HG02981 (cell line): ENCODE results near the gene LRMDA.

ENCODE experiments used
- ATAC-seq: cut with Tn5 transposase; IDR thresholded peaks from one replicate; pipeline ENCODE4 v1.9.1; 2021; ENCODE audit warnings: mild to moderate bottlenecking, moderate library complexity; ENCODE audit not compliant: unreplicated experiment

Gene LRMDA

GRCh38 chr10:75568450-75569130 is 137.2 kb downstream of the LRMDA start:
- no peak for ATAC-seq

- ATAC-seq: no peak
Observed at GRCh38 chr10:75569506-75569905, 138.1 kb downstream of the LRMDA start.

- ATAC-seq: no peak
Observed at GRCh38 chr10:75572478-75572877, 141.1 kb downstream of the LRMDA start.

- ATAC-seq: no peak
Observed at GRCh38 chr10:75575940-75576339, 144.5 kb downstream of the LRMDA start.

- ATAC-seq: no peak
Observed at GRCh38 chr10:75582102-75582501, 150.7 kb downstream of the LRMDA start.

GRCh38 chr10:75585294-75585693 is 153.9 kb downstream of the LRMDA start:
- no peak for ATAC-seq

- no peak for ATAC-seq
Observed at GRCh38 chr10:75586814-75587213, 155.4 kb downstream of the LRMDA start.

GRCh38 chr10:75588031-75588430 is 156.6 kb downstream of the LRMDA start:
- ATAC-seq: no peak

- ATAC-seq: no peak
Observed at GRCh38 chr10:75589895-75590654, 158.7 kb downstream of the LRMDA start.

- no peak for ATAC-seq
Observed at GRCh38 chr10:75592151-75592787, 160.8 kb downstream of the LRMDA start.

GRCh38 chr10:75592791-75593643 is 161.6 kb downstream of the LRMDA start:
- ATAC-seq: no peak

GRCh38 chr10:75593692-75594556 is 162.5 kb downstream of the LRMDA start:
- no peak for ATAC-seq

- no peak for ATAC-seq
Observed at GRCh38 chr10:75596930-75597620, 165.7 kb downstream of the LRMDA start.

GRCh38 chr10:75597773-75598440 is 166.5 kb downstream of the LRMDA start:
- no peak for ATAC-seq

- no peak for ATAC-seq
Observed at GRCh38 chr10:75598998-75599397, 167.6 kb downstream of the LRMDA start.

GRCh38 chr10:75599875-75600648 is 168.6 kb downstream of the LRMDA start:
- no peak for ATAC-seq

- no peak for ATAC-seq
Observed at GRCh38 chr10:75600833-75601232, 169.4 kb downstream of the LRMDA start.

- no peak for ATAC-seq
Observed at GRCh38 chr10:75602341-75602740, 170.9 kb downstream of the LRMDA start.
